EH (cell line): Measurements from ENCODE around the gene TSKU.
A peak's percentile ranks its signal among the peaks of the same experiment; 100 is the strongest.
"Not testable (repeated sequence)": the region's sequence is repeated elsewhere in the genome, so short reads cannot be mapped to it uniquely, and the experiment has no call there.

Experiments
- DNase-seq: peaks from one replicate; pipeline ENCODE4 v3.0.0-alpha.2; 2015; ENCODE audit warnings: low read depth

Gene TSKU

DNA sequence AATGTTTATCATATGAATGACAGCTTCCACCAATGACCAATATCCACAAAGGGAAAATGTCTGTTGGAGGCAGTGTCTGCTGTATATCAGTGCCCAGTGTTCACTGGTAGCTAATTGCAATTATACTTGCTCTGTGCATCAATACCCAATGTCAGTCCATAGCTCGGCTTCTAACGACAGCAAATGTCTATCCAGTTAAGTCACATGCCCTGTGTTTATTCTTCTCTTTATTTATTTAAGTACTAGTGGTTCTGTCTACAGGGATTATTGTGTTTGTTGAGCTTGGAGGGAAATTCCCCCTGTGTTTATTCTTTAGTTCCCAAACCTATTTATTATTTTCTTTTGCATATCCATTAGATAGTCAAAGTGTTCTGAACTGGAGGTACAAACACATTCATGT, 18.6 kb downstream of the TSKU start:
- no peak for DNase-seq

DNA sequence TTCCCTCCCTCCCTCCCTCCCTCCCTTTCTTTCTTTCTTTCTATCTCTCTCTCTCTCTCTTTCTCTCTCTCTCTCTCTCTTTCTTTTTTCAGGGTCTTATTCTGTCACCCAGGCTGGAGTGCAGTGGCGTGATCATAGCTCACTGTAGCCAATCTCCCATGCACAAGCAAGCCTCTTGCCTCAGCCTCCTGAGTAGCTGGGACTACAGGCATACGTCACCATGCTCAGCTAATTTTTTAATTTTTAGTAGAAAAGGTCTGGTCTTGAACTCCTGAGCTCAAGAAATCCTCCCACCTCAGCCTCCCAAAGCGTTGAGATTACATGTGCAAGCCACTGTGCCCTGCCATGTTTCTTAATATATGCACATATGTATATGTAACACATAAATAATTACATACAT, 19.0 kb downstream of the TSKU start:
- DNase-seq = no peak

DNA sequence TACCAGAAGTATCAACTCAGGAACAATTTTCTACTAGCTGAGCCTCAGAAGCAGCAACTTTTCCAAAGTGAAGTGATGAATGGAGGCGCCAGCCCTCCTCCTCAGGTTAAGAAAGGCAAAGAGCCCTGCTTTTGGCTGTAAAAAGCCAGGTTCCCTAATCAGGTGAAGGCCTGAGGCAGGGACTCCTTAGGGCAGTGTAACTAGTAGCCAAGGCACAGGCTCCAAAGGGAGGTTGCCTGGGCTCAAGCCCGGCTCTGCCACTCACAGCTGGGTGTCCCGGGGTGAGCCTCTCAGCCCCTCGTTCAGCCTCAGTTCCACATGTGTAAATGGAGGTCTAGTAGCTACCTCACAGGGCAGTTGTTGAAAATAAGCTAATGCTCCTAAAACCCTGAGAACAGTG, 19.5 kb downstream of the TSKU start:
- DNase-seq = no peak

DNA sequence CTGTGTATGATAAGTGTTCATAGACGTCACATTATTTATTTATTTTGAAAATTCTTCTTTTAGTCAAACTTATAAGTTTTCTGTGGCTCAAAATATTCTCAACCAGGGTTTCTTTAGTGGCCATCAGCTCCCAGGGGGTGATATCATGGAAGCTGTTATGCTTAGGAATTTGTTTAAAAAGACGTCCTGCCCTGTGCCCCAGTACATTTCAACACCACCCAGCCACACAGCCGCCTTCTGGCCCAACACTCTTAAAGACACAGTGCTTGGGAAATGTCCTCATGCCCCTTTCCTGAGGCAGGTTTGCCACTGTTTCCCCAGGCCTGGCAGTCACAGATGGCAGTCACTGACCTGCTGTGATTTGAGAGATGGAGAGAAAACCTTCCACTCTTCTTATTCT, 19.9 kb downstream of the TSKU start:
- DNase-seq = peak; percentile 70

DNA sequence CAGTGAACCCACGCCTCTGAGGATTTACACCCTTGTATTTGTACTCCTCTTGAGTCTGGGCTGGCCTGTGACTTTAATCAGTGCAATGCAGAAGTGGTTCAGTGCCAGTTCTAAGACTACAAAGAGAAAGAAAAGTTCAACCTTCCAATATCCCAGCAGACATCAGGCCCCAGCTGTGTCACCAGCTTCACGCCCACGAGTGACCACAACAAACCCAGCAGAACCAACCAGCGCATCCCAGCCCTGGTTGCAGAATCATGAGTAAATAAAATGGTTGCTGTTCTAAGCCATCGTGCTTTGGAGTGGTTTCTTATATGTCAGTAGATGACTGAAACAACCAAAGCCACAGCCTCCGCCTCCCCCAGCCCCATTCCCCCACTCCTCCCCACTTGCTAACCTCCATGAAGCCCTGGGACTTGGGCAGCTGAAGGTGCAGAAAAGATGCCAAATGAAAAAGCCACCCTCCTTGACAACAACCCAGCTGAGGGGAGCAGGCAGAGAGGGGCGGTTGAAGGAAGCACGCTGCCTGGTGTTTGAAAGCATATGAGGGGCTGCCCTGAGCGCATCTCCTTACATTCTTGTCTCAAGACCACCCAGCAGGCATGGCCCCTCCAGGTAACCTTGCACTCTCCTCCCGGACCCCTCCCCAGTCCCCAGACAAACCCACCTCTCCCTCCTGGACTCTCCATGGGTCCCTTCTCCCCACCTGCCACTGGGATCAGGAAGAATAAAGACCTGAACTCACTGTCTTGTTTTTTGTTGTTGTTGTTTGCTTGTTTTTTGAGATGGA, 20.9 kb downstream of the TSKU start:
- no peak for DNase-seq

DNA sequence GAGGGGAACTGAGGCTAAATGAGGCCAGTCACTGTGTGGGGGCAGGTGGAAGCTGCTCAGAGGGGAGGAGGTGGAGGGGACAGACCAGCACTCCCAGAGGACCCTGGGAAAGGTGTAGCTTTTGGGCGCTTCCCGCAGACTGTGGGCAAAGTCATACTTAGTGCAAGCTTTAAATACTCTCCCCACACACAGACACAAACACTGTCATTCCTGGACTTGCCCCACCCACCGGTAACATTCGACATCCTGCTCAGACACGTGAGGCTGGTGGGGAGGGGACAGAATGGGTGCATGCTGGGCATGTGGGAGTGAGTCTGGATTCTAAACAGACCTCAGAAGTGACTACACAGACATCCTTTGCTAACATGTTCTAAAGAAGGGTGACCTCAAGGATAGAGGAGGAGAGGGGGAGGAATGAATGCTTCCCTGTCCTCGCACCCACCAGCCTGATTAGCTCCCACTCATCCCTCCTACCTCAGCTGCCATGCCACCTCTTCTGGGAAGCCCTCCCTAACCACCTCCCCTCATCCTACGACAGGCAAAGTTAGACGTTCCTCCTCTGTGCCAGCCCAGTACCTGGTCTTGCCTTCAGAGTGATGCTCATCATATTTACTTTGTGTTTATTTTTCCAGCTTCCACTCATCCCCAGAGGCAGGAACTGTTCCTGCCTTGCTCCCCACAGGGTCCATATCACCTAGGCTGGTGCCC, 22.2 kb downstream of the TSKU start:
- peak; percentile 49 for DNase-seq

DNA sequence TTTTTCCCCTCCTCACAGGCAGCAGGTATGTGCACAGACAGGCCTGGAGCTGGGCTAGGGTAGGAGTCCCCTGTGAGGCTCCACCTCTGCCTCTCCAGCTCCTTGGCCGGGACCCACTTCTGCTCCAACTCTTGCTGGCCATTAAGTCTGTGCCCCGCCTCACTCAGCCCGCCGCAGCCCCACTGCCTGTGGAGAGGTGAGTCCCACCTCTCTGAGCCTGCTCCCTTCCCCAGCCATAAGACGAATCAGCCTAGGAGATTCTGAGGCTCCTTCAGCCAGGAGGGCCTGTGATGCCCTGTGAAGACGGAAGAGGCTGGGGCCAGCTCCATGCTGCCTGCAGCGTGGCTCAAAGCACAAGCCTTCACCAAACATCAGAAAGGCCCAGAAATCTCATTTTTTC, 23.0 kb downstream of the TSKU start:
- no peak for DNase-seq

DNA sequence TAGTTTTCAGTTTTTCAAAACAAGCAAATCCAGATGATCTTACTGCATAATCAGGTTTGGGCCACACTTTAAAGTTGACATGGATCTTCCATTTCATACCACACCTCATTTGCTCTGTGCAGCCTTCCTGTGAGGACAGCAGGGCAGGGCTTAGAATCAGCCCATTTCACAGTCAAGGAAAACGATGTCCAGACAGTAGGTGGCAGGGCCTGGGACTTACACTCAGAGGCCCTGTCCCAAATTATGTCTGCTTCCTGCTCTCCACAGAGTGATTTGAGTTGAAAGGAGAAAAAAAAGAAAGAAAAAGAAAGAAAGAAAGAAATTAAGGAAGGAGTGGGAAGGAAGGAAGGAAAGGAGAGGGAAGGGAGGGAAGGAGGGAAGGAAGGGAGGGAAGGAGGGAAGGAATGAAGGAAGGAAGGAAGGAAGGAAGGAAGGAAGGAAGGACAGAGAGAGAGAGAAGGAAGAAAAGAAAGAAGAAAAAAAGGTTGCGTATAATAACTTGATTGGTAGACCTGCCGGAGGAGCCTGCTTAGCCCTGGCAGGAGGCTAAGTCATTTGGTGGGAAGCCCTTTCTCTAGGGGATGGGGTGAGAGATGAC, 23.6 kb downstream of the TSKU start:
- DNase-seq = no peak

DNA sequence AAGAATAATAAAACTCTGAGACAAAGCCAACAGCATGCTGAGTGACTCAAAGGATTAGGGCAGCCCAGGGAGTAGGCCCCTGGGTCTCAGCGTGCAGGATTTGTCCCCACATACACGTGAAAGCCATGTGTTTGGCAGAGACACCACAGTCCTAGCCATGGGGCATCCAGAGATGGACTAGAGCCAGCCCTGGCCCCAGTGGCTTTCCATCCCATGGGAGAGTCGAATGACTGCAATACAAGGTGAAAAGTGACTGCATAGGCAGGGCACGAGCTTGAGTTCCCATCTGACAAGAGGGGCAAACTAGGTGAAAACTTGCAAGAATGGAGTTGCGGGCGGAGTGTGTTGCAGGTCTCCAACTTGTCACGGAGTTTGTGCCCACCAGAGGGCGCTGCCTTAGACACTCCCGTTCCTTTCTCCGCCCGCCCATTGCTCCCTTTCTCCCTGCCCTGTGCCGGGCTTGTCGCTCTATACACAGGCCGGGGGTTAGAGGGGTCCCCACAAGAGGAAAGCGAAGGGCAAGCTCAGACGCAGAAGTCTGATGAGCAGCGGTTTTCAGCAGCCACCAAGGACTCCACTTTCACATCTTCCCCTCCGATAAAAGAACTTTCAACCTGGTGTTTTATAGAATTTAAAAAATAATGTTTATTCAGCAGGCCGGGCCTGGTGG, 24.2 kb downstream of the TSKU start:
- peak; percentile 77 for DNase-seq

DNA sequence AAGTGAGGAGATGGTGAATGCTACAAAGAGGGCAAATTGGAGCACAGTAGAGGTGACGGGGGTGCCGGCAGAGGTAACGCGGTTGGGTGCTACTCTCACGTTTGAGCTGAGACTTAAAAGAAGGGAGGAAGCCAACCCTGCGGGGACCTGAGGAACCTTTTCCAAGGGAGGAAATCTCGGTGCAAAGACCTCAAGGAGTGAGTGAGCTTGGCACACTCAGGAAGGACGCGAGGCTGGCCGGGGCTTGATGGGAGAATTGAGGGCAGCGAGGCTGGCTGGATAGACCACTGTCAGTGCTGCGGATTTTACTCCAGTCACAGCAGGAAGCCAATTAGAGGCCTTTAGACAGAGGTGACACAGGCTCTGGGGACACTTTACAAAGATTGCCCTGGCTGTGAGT, 25.0 kb downstream of the TSKU start:
- DNase-seq = no peak

DNA sequence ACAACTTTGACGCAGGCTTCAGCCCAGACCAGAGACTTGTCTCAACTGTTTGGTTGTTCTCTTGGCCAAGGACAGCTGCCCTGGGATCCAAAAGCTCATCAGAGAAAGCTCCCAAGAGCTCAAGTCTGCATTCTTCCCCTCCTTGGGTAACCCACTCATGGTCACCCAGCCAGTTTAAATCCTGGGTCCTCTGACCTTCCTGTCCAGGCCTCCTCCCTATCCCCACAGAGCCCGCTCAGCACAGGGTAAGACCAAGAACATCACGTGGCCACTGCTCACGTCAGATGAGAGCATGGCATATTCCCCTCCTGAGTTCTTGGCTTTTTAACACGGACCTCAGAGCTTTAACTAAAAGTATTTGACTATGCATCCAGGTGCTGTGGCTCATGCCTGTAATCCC, 25.8 kb downstream of the TSKU start:
- DNase-seq = no peak

DNA sequence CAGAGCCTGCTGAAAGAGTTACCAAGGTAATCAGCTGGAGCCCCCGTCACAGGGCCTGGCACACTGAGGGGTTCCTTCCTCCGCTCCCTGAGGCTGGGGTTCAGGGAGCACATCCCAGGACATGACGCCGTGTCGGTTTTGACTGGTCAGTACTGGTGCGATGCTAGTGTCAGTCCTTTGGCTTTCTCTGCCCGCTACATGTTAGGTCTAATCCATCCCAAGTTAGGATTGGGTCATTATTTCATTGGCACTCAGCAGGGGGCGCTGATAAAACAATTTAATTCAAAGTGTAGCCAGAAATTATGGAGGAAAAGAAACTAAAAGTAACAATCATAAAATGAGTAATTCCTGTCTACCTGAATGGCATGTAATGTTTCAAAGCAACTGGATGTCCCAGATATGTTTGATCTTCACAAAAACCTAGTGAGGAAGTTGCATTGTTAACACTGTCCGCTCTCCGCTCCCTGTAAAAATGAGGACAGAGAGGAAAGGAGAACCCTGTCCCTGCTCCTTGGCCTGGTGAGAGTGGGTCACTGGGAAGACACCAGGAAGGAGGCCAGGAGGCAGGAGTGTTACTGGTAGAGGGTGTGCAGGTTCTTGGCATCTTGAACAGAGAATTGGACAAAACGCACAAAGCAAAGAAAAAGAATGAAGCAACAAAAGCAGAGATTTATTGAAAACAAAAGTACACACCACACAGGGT, 27.1 kb downstream of the TSKU start:
- DNase-seq = peak; percentile 51

DNA sequence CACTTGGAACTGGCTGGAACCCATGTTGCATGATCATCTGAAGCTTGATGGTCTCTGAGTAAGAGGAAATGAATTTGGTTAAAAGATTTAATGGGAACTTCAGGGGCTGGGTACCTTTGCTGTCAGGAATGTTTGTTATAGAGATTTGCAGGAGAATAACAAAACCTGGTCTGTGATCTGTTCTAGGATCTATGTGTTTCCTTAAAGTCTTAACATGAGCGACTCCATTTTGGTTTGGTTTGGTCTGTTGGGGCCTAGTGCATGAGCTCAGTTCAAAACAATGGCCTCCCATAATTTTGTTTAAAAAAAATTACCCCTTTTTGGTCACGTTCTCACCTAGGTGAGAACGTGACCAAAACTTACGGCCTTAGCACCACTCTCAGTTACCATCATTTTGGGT, 28.1 kb downstream of the TSKU start:
- no peak for DNase-seq

DNA sequence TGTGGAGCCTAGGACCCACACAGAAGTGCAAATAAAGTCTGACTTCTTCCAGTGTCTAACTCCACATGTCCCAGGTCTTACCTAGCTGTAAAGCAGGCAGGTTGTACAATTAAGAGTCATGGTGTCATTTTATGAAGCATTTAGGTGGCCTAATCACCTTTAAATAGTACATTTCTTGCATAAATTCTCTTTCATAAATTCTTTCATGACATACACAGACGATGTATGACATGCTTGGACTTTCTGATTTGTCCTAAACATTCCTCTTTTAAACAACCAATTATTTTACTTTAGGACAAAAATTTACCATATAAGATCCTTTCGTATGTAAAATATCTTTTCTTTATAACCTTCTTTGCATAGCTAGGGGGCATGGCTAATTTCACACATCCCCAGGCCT, 31.3 kb downstream of the TSKU start:
- DNase-seq = no peak

DNA sequence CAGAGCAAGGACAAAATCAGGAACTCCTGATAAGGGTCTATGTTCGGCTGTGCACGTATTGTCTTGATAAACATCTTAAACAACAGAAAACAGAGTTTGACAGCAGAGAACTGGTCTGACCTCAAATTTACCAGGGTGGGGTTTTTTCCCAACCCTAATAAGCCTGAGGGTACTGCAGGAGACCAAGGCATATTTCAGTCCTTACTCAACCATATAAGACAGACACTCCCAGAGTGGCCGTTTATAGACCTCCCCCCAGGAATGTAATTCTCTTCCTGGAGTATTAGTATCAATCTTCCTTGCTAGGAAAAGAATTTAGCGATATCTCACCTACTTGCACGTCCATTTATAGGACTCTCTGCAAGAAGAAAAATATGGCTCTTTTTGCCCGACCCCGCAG, 32.5 kb downstream of the TSKU start:
- DNase-seq = not testable (repeated sequence)

DNA sequence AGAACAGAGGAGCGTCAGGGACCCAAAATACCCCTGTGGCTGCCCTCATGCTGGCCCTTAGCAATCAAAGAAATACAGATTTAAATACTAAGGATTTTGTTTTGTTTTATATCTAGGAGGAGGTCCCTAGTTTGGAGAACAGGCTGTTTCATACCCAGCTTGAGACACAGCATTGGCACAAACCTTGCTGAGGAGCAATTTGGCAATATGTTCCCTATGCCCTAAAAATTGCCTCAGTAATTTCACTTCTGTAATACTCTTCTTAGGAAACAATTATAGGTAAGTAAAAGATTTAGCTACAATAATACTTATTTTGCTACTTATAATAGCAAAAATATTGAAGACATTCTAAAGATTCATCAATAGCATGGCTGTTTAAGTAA, 37.0 kb downstream of the TSKU start:
- DNase-seq = no peak

DNA sequence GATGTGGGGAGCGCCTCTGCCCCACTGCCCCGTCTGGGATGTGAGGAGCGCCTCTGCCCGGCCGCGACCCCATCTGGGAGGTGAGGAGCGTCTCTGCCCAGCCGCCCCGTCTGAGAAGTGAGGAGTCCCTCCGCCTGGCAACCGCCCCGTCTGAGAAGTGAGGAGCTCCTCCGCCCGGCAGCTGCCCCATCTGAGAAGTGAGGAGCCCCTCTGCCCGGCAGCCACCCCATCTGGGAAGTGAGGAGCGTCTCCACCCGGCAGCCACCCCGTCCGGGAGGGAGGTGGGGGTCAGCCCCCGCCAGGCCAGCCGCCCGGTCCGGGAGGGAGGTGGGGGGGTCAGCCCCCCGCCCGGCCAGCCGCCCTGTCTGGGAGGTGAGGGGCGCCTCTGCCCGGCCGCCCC, 38.2 kb downstream of the TSKU start:
- not testable (repeated sequence) for DNase-seq

DNA sequence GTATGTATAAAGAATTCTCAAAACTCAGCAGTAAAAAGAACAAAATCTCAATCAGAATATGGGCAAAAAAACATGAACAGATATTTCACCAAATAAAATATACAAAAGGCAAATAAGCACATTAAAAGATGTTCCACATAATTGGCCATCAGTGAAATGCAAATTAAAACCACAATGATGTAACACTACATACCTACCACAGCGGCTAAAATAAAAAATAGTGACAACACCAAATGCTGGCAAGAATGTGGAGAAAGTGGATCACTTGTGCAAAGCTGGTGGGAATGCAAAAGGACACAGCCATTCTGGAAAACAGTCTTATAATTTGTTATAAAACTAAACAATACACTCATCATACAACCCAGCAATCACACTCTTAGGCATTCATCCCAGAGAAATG, 39.2 kb downstream of the TSKU start:
- peak; percentile 21 for DNase-seq

DNA sequence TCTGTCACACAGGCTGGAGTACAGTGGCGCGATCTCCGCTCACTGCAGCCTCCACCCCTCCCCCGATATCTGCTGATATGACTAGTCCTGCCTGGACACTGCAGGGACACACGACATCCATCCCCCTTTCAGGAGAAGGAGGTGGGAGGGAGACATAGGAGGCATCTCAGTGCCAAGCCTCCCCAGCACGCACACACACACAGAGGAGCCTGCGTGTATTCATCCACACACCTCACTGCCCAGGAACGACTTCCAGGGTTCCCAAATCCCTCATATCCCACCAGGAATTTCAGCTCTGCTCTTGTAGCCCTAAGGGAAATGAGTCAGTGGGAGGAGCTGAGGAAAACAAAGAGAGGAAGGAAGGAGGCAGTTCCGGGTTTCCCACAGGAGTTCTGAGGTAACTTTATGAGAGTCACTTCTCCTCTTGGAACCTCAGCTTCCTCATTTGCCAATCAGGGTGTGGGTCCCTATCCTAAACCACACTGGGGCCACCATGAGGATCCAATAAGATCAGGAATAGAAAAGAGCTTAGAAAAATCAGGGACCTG, 40.4 kb downstream of the TSKU start:
- peak; percentile 89 for DNase-seq

DNA sequence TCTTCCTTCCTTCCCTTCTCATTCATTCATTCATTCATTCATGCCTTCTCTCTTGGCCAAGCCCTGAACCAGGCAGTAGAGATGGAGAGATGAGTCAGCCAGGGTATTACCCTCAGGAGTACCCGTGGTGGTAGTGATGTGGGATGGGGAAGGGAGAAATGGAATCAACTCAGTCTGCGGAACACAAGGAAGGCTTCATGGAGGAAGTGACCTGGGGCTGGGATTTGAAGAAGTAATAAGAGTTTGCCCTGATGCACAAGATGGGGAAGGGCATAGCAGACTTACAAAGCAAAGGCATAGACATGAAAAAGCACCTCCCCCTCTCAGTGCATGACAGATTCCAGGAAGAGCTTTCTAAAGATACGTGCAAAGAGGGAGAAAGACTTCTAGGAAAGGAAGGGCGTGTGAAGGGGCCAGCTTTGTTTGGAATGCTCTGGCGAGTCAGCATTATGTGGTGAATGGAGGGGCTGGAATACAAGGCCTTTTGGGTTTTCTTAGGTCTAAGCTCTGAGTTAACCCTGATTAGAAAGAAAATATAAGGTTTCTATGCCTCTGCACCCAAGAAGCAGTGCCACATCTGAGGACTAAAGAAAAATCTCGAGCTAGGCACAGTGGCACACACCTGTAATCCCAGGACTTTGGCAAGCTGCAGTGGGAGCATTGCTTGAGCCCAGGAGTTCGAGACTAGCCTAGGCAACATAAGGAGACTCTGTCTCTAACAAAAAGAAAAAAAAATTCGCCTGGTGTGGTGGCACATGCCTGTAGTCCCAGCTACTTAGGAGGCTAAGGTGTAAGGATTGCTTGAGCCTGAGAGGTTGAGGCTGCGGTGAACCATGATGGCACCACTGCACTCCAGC, 41.2 kb downstream of the TSKU start:
- DNase-seq = peak; percentile 76
